Activated effector memory CD4-positive, alpha-beta T cell treated with Interleukin-2 at 50 U/mL for 16 hours (primary cell): ENCODE results near the gene TRIM26.
"Not testable (repeated sequence)": the region's sequence is repeated elsewhere in the genome, so short reads cannot be mapped to it uniquely, and the experiment has no call there.

Source experiments
- DNase-seq: peaks from one replicate; pipeline ENCODE4 v3.0.0-alpha.2; 2020

Gene TRIM26

DNA sequence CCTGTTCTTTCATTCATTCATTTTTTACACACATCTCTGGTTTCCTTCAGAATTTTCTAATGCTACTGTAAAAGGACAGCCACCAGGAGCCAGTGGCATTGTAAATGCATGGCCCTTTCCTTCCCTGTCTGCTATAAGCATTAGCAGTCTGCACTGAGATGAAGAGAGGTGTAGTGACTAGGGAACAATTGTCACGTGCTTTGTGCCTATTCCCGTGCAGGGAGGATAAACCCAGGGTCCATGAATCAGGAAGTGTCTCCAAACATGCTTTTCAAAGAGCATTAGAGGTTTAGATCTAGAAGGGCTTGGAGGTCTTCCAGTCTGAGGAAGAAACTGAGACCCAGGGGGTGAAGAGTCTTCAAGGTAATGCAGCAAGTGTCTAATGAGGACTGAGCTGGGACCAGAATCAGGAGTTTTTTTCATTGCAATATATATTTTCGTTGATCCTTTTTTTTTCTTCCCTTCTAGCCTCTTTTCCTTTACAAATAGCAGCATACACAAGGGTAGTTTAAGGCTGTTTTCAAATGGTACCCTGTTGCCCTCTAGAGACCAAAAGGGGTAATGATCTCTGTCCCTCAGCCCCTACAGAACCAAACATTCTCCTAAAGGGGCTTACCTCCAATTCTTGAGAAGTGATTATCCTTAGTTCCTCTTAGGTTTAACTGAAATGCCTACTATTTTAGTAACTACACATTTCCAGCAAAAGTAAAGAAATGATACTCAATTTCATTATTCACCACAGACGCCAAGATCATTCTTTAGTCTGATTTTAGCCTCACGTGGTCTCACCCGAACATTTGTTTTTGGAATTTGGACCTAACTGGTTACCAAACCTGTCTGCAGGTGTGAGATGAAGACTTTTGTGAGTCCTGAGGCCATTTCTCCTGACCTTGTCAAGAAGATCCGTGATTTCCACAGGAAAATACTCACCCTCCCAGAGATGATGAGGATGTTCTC is 43.3 kb downstream of the TRIM26 start:
- no peak for DNase-seq

DNA sequence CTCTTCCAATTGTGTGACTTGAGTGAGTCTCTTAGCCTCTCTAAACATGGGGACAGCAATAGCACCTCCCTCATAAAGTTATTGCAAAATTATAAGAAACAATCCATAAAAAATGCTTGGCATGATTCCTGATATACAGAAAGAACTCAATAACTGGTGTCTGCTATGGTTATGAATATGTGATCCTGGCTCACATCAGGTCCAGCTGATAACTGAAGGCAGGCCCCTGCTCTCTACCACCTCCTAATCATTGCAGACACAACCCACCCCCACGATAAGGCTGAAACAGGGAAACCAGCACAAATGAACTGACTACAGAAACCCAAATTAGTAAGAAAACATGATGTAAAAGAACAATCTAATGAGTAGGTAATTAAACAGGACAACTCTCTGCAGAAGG is 44.5 kb downstream of the TRIM26 start:
- no peak for DNase-seq

GRCh38 chr6:30167101-30167500 is 46.1 kb downstream of the TRIM26 start:
- DNase-seq = no peak

DNA sequence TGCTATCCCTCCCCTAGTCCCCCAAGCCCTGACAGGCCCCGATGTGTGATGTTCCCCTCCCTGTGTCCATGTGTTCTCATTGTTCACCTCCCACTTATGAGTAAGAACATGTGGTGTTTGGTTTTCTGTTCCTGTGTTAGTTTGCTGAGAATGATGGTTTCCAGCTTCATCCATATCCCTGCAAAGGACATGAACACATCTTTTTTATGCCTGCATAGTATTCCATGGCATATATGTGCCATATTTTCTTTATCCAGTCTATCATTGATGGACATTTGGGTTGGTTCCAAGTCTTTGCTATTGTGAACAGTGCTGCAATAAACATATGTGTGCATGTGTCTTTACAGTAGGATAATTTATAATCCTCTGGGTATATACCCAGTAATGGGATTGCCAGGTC is 48.0 kb downstream of the TRIM26 start:
- not testable (repeated sequence) for DNase-seq

- no peak for DNase-seq
These were observed 48.5 kb downstream of the TRIM26 start for GRCh38 chr6:30164714-30165113.

GRCh38 chr6:30163918-30164654 is 49.1 kb downstream of the TRIM26 start:
- DNase-seq = no peak

DNA sequence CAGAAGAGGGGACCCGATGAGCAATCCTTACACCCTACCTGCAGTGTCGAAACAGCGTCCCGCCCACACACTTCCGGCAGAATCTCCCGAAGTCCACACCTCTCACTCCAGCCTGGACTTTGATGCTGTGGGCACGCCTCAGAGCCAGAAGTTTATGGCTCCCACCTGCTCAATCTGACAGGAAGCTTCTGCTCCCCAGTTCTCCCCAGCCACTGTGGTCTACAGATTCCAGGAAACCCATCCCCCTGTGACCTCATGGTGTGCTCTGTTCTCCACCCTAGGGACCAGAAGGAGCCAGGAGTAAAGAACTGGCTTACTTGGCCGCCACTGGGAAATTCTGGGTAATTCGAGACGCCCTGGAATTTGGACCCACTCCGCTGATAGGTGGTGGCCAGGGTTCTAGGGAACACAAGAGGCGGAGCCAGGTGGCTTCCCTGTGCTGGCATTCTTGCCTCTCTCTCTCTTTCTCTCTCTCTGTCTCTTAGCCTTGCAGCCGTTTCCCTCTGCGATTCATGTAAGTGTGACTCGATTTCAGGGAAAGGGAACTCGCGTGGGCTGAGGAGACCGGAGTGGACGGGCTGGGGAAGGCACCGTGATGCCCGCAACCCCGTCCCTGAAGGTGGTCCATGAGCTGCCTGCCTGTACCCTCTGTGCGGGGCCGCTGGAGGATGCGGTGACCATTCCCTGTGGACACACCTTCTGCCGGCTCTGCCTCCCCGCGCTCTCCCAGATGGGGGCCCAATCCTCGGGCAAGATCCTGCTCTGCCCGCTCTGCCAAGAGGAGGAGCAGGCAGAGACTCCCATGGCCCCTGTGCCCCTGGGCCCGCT is 49.9 kb downstream of the TRIM26 start, which contains the start of gene TRIM15:
TSS of gene TRIM15 (plus strand) at position 457 of the 828 bp plus-strand sequence. CDS start at position 596, 139 bp downstream.
- no peak for DNase-seq

DNA sequence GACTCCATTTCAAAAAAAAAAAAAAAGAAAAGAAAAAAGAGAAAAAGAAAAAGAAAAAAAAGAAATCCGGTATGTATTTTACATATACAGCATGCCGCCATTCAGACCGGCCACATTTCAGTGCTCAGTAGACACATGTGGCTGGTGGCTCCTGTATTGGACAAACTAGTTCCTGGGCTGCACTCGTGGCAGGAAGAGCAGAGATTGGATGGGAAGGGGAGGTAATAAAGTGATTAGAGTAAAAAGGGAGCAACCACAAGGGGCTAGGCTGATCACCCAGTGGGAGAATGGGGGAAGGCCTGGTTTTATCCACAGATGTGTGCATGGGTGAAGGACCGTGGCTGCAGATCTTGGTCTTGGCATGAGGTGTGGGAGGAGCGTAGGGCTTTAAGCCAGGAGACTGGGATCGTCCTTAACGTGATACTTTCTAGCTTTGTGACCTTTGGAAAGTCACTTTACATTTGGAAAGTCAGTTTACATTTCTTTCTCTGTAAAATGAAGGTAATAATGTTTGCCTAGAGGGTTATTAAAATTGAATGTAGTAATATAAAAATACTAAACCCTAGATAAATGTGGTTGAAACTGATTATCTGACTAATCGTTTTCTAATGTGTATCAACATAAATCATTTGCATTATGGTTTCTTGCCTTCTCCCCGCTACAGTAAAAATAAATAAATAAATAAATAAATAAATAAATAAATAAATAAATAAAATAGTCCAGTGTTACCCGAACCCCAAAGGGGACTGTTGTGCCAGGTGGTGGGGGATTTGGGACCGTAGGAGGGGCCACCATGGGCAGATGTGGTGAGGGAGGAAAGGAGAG is 50.7 kb downstream of the TRIM26 start:
- DNase-seq = no peak

DNA sequence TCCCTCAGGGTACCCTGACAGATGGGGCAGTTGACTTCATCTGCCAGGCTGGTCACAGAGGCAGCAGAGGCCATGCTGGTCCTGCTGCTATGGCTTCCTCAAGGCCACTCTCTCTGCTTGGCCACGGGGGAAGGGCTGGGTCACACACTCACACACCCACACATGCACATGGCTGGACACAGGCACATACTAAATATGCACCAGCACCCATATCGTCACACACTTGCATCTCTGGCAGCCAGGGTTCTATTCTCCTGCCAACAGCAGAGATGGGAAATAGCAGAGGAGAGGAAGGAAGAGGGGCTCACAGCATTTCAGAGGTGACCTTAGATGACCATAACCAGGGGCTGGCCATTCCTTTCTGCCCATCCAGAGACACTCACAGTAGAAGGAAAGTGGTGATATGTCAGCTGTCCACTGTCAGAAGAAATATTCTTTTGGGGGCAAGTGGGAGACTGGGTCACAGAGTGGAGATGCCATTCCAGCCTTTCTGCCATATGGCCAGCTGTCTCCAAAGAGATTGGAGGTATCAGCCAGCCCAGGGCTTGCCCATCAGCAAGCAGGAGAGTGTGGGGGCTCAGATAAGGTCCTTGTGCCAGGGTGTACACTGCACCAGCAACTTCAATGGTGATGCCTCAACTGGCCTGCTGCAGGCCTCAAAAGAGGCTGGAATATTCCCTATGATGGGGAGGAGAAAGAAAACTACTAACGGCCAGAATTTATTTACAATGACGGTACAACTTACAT is 52.2 kb downstream of the TRIM26 start, which contains the start of gene TRIM10:
TSS of gene TRIM10 (minus strand) at position 427 of the 747 bp plus-strand sequence. CDS start at position 74, 353 bp downstream.
- no peak for DNase-seq

DNA sequence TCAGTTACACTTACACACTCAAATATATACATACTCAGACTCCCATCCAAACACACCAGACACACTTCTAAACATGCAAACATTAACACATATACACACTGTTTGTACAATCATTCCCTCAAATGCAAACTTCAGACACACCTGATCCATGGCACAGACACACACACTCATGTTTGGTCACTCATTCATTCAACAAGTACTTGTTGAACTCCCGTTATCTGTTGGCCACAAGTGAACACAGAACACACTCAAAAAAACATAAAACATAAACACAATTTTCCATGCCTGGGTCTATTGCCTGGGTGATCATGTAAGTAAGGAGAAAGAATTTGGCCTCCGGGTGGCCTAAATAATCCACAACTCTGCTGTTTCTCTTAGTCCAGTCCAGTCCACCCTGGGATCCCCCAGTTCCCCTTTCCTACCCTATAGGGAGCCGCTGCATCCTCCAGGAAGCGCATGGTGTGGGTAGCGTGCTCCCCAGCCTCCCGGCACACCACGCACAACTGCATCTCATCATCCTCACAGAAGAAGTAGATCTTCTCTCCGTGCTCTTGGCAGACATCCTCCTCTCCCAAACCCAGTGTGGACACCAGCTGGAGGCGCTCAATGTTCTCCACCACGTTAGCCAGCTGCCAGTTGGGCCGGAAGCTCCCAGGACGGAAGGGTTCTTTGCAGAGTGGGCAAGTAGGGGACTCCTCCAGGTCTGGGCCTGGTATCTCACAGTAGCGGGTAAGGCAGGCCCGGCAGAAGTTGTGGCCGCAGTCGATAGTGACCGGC is 53.0 kb downstream of the TRIM26 start:
- no peak for DNase-seq

- DNase-seq = no peak
These were observed 54.6 kb downstream of the TRIM26 start for GRCh38 chr6:30158475-30159040.

DNA sequence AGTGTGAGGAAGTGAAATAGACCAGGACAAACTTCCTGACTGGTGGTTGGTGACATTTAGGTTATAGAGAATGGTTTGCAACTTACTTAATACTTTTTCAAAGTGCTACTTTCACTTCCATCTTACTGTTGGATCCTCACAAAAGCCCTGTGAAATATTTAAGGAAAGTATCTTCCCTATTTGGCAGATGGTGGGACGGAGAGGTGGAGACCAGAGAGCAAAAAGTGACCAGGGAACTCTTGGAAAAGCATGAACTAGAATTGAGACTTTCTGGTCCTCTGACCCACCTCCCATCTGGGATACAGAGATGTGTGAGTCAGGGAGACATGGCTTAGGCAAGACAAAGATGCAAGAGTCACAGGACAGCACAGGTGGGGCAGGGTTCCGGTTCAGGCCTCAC is 55.2 kb downstream of the TRIM26 start:
- no peak for DNase-seq

DNA sequence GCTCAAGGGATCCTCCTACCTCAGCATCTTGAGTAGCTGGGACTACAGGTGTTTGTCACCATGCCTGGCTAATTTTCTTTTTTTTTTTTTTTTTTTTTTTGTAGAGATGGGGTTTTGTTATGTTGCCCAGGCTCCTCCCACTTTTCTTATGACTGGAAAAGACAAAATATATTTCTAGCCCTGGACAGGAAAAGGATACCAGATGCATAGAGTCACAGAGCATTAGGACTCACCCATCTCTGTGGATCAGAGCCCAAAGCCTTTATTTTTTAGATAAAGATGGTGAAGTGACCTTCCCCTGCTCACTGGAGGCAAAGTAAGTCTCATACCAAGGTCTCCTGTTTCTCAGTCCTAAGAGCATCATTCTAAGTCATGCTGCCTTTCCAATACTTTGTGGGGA is 55.6 kb downstream of the TRIM26 start:
- no peak for DNase-seq

- no peak for DNase-seq
These were observed 56.4 kb downstream of the TRIM26 start for GRCh38 chr6:30156774-30157173.

- no peak for DNase-seq
These were observed 57.0 kb downstream of the TRIM26 start for GRCh38 chr6:30156262-30156599.

GRCh38 chr6:30155520-30156261 is 57.5 kb downstream of the TRIM26 start:
- no peak for DNase-seq

DNA sequence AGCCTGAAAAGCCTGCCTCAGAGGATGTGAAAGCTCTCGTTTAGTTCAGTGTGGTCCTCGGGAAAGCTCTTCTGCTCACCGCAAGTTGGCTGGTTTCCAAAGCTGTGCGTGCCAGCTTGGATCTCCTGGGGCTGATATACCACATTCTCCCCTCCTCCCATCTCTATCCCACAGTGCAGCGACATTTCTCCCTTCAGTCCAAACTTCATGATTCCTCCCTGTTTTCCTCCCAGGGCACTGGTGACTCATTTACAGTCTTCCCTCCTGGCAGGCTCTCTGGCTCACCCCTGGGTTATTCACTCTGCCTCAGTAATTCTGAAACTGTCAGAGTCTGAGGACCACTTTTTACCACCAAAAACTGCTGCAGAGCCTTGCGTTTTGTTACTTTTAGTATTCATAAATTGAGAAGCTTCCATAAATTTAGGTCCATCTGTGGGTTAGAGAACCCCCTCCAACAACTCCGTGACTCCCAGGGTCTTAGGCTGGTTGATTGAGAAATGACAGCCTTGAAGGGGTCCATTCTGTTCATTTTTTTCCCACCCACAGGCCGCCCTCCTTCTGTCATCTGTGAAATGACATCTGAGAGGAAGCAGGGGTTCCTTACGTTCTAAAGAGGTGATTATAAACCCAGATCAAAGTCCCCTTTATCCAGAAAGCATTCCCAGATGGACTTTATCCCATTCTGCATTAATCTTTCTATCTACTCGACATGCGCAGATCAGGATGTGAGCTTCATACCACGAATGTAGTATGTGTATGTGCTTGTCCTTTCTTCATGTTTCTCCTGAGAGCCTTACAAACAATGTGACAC is 58.3 kb downstream of the TRIM26 start:
- DNase-seq = no peak

DNA sequence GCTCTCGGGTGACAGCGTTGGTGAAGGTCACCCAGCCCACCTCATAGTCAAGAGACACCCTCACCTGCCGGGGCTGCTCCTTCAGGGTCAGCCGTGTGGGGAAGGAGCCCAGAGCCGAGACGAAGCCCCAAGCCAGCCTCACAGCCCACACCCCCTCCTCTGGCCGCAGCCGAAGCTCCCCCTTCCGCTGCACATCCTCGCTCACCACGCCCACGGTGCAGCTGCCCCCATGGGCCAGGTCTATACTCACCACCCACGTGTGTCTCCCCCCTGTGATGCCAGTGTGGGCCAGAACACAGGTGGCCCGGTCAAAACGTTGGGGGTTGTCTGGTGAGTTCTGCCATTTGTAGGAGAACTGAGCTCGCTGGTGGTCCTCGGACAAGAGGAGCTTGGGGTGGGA is 59.1 kb downstream of the TRIM26 start:
- no peak for DNase-seq
